ENCODE data around the gene SERTAD1. TPM values are rescaled to one million over a fixed set of nuclear protein-coding genes. Genes with fewer than 3 reads are reported as not detected.

SERTAD1 gene
- total RNA-seq, 1 donor from 2014 or later, result 2.4 TPM

- Mint-ChIP-seq H3K4me1 (peaks cover 9% of the 10 kb centered on the region), H3K36me3 (no peaks in the 10 kb centered on the region), H3K27me3 (ENCODE audit: insufficient read depth, low read depth) (peaks cover 33% of the 10 kb centered on the region), H3K27ac (no peak overlapping the region), H3K9me3 (peaks cover 7% of the 10 kb centered on the region), H3K4me3 (no peak overlapping the region)
- Histone ChIP-seq H3F3A (ENCODE audit: low read depth) (peaks cover 13% of the 10 kb centered on the region), H3K79me2 (ENCODE audit: low read depth) (no peaks in the 10 kb centered on the region), H2AFZ (replicated peaks) (no peak overlapping the region), H3K4me1 (no peaks in the 10 kb centered on the region), H3K4me3 (no peak overlapping the region), H3K9me3 (ENCODE audit: low read depth) (no peaks in the 10 kb centered on the region), H3K9ac (no peak overlapping the region), H3K27me3 (peaks cover 35% of the 10 kb centered on the region), H3K27ac (no peak overlapping the region), H4K20me1 (ENCODE audit: low read depth) (peaks cover 16% of the 10 kb centered on the region), H3K4me2 (no peak overlapping the region), H3K36me3 (no peaks in the 10 kb centered on the region)
- TF ChIP-seq EZH2 (IDR thresholded peaks at IDR 0.05) (no peak), CTCF (IDR thresholded peaks at IDR 0.05) (no peak), EZH2phosphoT487 (IDR thresholded peaks at IDR 0.05) (no peak)
- DNase-seq (ENCODE audit: low spot score), result no peak
These were observed 45.3 kb upstream of the SERTAD1 start for GRCh38 chr19:40471111-40471510.

- Mint-ChIP-seq H3K36me3 (no peaks in the 10 kb centered on the region), H3K27me3 (ENCODE audit: insufficient read depth, low read depth) (peaks cover 36% of the 10 kb centered on the region), H3K4me3 (peak overlapping the region; percentile 38), H3K4me1 (peaks cover 20% of the 10 kb centered on the region), H3K9me3 (peaks cover 5% of the 10 kb centered on the region), H3K27ac (no peak overlapping the region)
- no peaks in the 10 kb centered on the region for H3K9me3 ChIP-seq (ENCODE audit: low read depth)
- H3K4me1 ChIP-seq, result no peaks in the 10 kb centered on the region
- peaks cover 23% of the 10 kb centered on the region for H3F3A ChIP-seq (ENCODE audit: low read depth)
- DNase-seq (ENCODE audit: low spot score), result no peak
- H3K36me3 ChIP-seq, result no peaks in the 10 kb centered on the region
- peaks cover 17% of the 10 kb centered on the region for H4K20me1 ChIP-seq (ENCODE audit: low read depth)
- H2AFZ ChIP-seq (replicated peaks), result no peak overlapping the region
- H3K9ac ChIP-seq, result no peak overlapping the region
- H3K4me2 ChIP-seq, result no peak overlapping the region
- no peak overlapping the region for H3K27ac ChIP-seq
- TF ChIP-seq CTCF (IDR thresholded peaks at IDR 0.05) (no peak), EZH2phosphoT487 (IDR thresholded peaks at IDR 0.05) (no peak), EZH2 (IDR thresholded peaks at IDR 0.05) (no peak)
- no peaks in the 10 kb centered on the region for H3K79me2 ChIP-seq (ENCODE audit: low read depth)
- peaks cover 48% of the 10 kb centered on the region for H3K27me3 ChIP-seq
- H3K4me3 ChIP-seq, result no peak overlapping the region
These were observed 43.2 kb upstream of the SERTAD1 start for GRCh38 chr19:40469011-40469410.

- Histone ChIP-seq H3K36me3 (no peaks in the 10 kb centered on the region), H3F3A (ENCODE audit: low read depth) (peaks cover 23% of the 10 kb centered on the region), H3K27me3 (peaks cover 48% of the 10 kb centered on the region), H4K20me1 (ENCODE audit: low read depth) (peaks cover 17% of the 10 kb centered on the region), H3K27ac (no peak within 1 kb of the TSS), H3K9ac (no peak within 1 kb of the TSS), H3K4me1 (no peaks in the 10 kb centered on the region), H3K4me2 (peak within 1 kb of the TSS; percentile 84), H2AFZ (replicated peaks) (no peak within 1 kb of the TSS), H3K9me3 (ENCODE audit: low read depth) (no peaks in the 10 kb centered on the region), H3K4me3 (peak within 1 kb of the TSS; percentile 48), H3K79me2 (ENCODE audit: low read depth) (no peaks in the 10 kb centered on the region)
- Mint-ChIP-seq H3K4me3 (peak within 1 kb of the TSS; percentile 82), H3K27ac (no peak within 1 kb of the TSS), H3K4me1 (peaks cover 22% of the 10 kb centered on the region), H3K9me3 (peaks cover 5% of the 10 kb centered on the region), H3K27me3 (ENCODE audit: insufficient read depth, low read depth) (peaks cover 36% of the 10 kb centered on the region), H3K36me3 (no peaks in the 10 kb centered on the region)
- DNase-seq (ENCODE audit: low spot score), result peak; percentile 53
- no peak for TF ChIP-seq EZH2 (IDR thresholded peaks at IDR 0.05)
- TF ChIP-seq CTCF (IDR thresholded peaks at IDR 0.05), result no peak
- TF ChIP-seq EZH2phosphoT487 (IDR thresholded peaks at IDR 0.05), result no peak
These were observed 41.4 kb upstream of the SERTAD1 start, which contains the start of gene SPTBN4 for GRCh38 chr19:40466985-40467734. SPTBN4 (plus strand) TSS chr19:40467001; CDS start chr19:40472622, 5,621 bp downstream.

Measured in neural progenitor cell (in vitro differentiated cells).